ENCODE results near the gene SPPL2B.
"Not testable (repeated sequence)": the region's sequence is repeated elsewhere in the genome, so short reads cannot be mapped to it uniquely, and the experiment has no call there.

SPPL2B gene

GRCh38 chr19:2395293-2395829 lies 66.9 kb downstream of the SPPL2B start:
- not testable (repeated sequence) for H3K4me3 ChIP-seq (ENCODE audit: low read depth in 1 of 2, low read length in 2 of 2); H3K9me3 ChIP-seq (ENCODE audit: control insufficient read depth in 1 of 2, low read length in 2 of 2); H3K27ac ChIP-seq (ENCODE audit: low read length); H3K27me3 ChIP-seq (ENCODE audit: low read depth, low read length); H3K36me3 ChIP-seq (ENCODE audit: control insufficient read depth in 1 of 2, insufficient read depth in 2 of 2, low read length in 2 of 2); H3K4me1 ChIP-seq (ENCODE audit: control insufficient read depth in 1 of 2, insufficient read depth in 2 of 2, low read length in 2 of 2)

- not testable (repeated sequence) for H3K27me3 ChIP-seq (ENCODE audit: low read depth, low read length); H3K9me3 ChIP-seq (ENCODE audit: control insufficient read depth in 1 of 2, low read length in 2 of 2); H3K27ac ChIP-seq (ENCODE audit: low read length); H3K36me3 ChIP-seq (ENCODE audit: control insufficient read depth in 1 of 2, insufficient read depth in 2 of 2, low read length in 2 of 2); H3K4me1 ChIP-seq (ENCODE audit: control insufficient read depth in 1 of 2, insufficient read depth in 2 of 2, low read length in 2 of 2); H3K4me3 ChIP-seq (ENCODE audit: low read depth in 1 of 2, low read length in 2 of 2)
These were observed 68.7 kb downstream of the SPPL2B start for GRCh38 chr19:2397173-2397572.

- H3K36me3 ChIP-seq (ENCODE audit: control insufficient read depth in 1 of 2, insufficient read depth in 2 of 2, low read length in 2 of 2): no peaks in the 10 kb centered on the region
- no peaks in the 10 kb centered on the region for H3K9me3 ChIP-seq (ENCODE audit: control insufficient read depth in 1 of 2, low read length in 2 of 2)
- H3K4me3 ChIP-seq (ENCODE audit: low read depth in 1 of 2, low read length in 2 of 2): no peak overlapping the region
- no peaks in the 10 kb centered on the region for H3K4me1 ChIP-seq (ENCODE audit: control insufficient read depth in 1 of 2, insufficient read depth in 2 of 2, low read length in 2 of 2)
- H3K27me3 ChIP-seq (ENCODE audit: low read depth, low read length): no peaks in the 10 kb centered on the region
- H3K27ac ChIP-seq (ENCODE audit: low read length): no peak overlapping the region
These were observed 70.3 kb downstream of the SPPL2B start for GRCh38 chr19:2398735-2399305.

- no peak overlapping the region for H3K4me3 ChIP-seq (ENCODE audit: low read depth in 1 of 2, low read length in 2 of 2)
- no peaks in the 10 kb centered on the region for H3K4me1 ChIP-seq (ENCODE audit: control insufficient read depth in 1 of 2, insufficient read depth in 2 of 2, low read length in 2 of 2)
- no peaks in the 10 kb centered on the region for H3K36me3 ChIP-seq (ENCODE audit: control insufficient read depth in 1 of 2, insufficient read depth in 2 of 2, low read length in 2 of 2)
- H3K27ac ChIP-seq (ENCODE audit: low read length): no peak overlapping the region
- no peaks in the 10 kb centered on the region for H3K27me3 ChIP-seq (ENCODE audit: low read depth, low read length)
- no peaks in the 10 kb centered on the region for H3K9me3 ChIP-seq (ENCODE audit: control insufficient read depth in 1 of 2, low read length in 2 of 2)
These were observed 71.1 kb downstream of the SPPL2B start for GRCh38 chr19:2399582-2399981.

Data from muscle layer of duodenum (tissue), 2 donors.